ENCODE data around the gene ZBTB22. TPM values are rescaled to one million over a fixed set of nuclear protein-coding genes. Genes with fewer than 3 reads are reported as not detected.
A peak's percentile ranks its signal among the peaks of the same experiment; 100 is the strongest.
"Not testable (repeated sequence)": the region's sequence is repeated elsewhere in the genome, so short reads cannot be mapped to it uniquely, and the experiment has no call there.

Gene ZBTB22
- total RNA-seq (2014; rRNA removed; shearing (Covaris generic)) = 22.8 and 25.3 TPM in 2 replicates

GRCh38 chr6:33317669-33318425 is at the start of gene ZBTB22:
Gene ZBTB22 (minus strand): TSS chr6:33317744. CDS start chr6:33316916, 828 bp downstream.
- DNase-seq (ENCODE audit: low spot score) = peak; percentile 99

- no peak for DNase-seq (ENCODE audit: low spot score)
Observed at GRCh38 chr6:33367009-33367714, 49.6 kb upstream of the ZBTB22 start.

GRCh38 chr6:33365206-33365971 is 47.8 kb upstream of the ZBTB22 start:
- DNase-seq (ENCODE audit: low spot score) = not testable (repeated sequence)

GRCh38 chr6:33364475-33365205 is 47.1 kb upstream of the ZBTB22 start:
- not testable (repeated sequence) for DNase-seq (ENCODE audit: low spot score)

- DNase-seq (ENCODE audit: low spot score) = not testable (repeated sequence)
Observed at GRCh38 chr6:33363486-33363885, 45.9 kb upstream of the ZBTB22 start.

- no peak for DNase-seq (ENCODE audit: low spot score)
Observed at GRCh38 chr6:33359331-33359730, 41.8 kb upstream of the ZBTB22 start.

GRCh38 chr6:33357160-33357871 is 39.8 kb upstream of the ZBTB22 start:
- DNase-seq (ENCODE audit: low spot score) = peak; percentile 36

- DNase-seq (ENCODE audit: low spot score) = peak; percentile 36
Observed at GRCh38 chr6:33356295-33356694, 38.8 kb upstream of the ZBTB22 start.

- DNase-seq (ENCODE audit: low spot score) = peak; percentile 52
Observed at GRCh38 chr6:33355860-33356259, 38.3 kb upstream of the ZBTB22 start.

GRCh38 chr6:33347816-33348215 is 30.3 kb upstream of the ZBTB22 start:
- no peak for DNase-seq (ENCODE audit: low spot score)

- DNase-seq (ENCODE audit: low spot score) = not testable (repeated sequence)
Observed at GRCh38 chr6:33346972-33347371, 29.4 kb upstream of the ZBTB22 start.

- peak; percentile 93 for DNase-seq (ENCODE audit: low spot score)
Observed at GRCh38 chr6:33344701-33345697, 27.5 kb upstream of the ZBTB22 start.

- no peak for DNase-seq (ENCODE audit: low spot score)
Observed at GRCh38 chr6:33343953-33344611, 26.5 kb upstream of the ZBTB22 start.

GRCh38 chr6:33343606-33343952 is 26.0 kb upstream of the ZBTB22 start:
- DNase-seq (ENCODE audit: low spot score) = not testable (repeated sequence)

- no peak for DNase-seq (ENCODE audit: low spot score)
Observed at GRCh38 chr6:33339193-33339592, 21.6 kb upstream of the ZBTB22 start.

- no peak for DNase-seq (ENCODE audit: low spot score)
Observed at GRCh38 chr6:33336495-33336894, 19.0 kb upstream of the ZBTB22 start.

GRCh38 chr6:33335916-33336315 is 18.4 kb upstream of the ZBTB22 start:
- DNase-seq (ENCODE audit: low spot score) = no peak

- no peak for DNase-seq (ENCODE audit: low spot score)
Observed at GRCh38 chr6:33333666-33334065, 16.1 kb upstream of the ZBTB22 start.

GRCh38 chr6:33330736-33331135 is 13.2 kb upstream of the ZBTB22 start:
- no peak for DNase-seq (ENCODE audit: low spot score)

Measured in HT-29 (cell line).